GM19239 (cell line): ENCODE results near the gene TACR2.
A peak's percentile ranks its signal among the peaks of the same experiment; 100 is the strongest.
"Not testable (repeated sequence)": the region's sequence is repeated elsewhere in the genome, so short reads cannot be mapped to it uniquely, and the experiment has no call there.

Experiments used
- DNase-seq: peaks from one replicate; pipeline ENCODE4 v3.0.0; 2011; ENCODE audit warnings: low spot score; ENCODE audit not compliant: insufficient read length
- FAIRE-seq: peaks from 2 replicates; lab custom pipeline; 2011; peaks lifted over from hg19 to GRCh38; lab: Jason Lieb, UNC

Gene TACR2

GRCh38 chr10:69451209-69451783 lies 34.6 kb upstream of the TACR2 start, which contains the start of gene TSPAN15:
Gene TSPAN15 (plus strand): TSS chr10:69451465. CDS start chr10:69451595, 130 bp downstream.
- FAIRE-seq = no peak
- DNase-seq = peak; percentile 59

- not testable (repeated sequence) for DNase-seq, FAIRE-seq
Measured at GRCh38 chr10:69450395-69450794, 33.7 kb upstream of the TACR2 start.

GRCh38 chr10:69449841-69450240 lies 33.1 kb upstream of the TACR2 start:
- FAIRE-seq (no peak), DNase-seq (peak; percentile 31)

GRCh38 chr10:69446650-69447151 lies 30.0 kb upstream of the TACR2 start:
- FAIRE-seq = no peak
- DNase-seq = no peak

DNA sequence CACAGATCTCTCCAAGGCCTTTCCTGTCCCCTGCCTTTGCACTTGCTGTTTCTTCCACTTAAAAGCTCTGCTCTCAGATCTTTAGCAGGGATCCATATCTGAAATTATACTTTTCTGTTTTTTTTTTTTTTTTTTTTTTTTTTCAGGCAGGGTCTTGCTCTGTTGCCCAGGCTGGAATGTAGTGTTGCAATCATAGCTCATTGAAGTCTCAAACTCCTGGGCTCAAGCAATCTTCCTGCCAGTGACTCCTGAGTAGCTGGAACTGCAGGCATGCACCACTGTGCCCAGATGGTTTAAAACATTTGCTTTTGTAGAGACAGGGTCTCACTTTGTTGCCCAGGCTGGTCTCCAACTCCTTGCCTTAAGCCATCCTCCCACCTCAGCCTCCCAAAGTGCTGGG lies 29.5 kb upstream of the TACR2 start:
- FAIRE-seq = no peak
- DNase-seq = no peak

- DNase-seq = no peak
- FAIRE-seq = no peak
Measured at GRCh38 chr10:69445041-69445440, 28.3 kb upstream of the TACR2 start.

DNA sequence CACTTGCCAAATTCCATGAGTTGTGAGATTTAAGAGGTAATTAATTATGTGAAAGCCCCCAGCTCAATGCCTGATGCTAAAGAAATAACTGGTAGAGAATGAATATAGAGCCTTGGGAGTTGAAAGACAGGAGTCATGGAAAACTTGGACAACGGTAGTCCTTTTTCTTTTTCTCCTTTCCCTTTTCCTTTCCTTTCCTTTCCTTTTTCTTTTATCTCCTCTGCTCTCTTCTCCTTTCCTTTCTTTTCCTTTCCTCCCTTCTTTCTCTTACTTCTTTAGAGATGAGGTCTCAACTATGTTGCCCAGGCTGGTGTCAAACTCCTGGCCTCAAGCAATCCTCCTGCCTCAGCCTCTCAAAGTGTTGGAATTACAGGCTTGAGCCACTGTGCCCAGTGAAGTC lies 26.6 kb upstream of the TACR2 start:
- DNase-seq (no peak), FAIRE-seq (no peak)

GRCh38 chr10:69439813-69440506 lies 23.2 kb upstream of the TACR2 start:
- no peak for DNase-seq
- no peak for FAIRE-seq

GRCh38 chr10:69439350-69439739 lies 22.6 kb upstream of the TACR2 start:
- FAIRE-seq = no peak
- no peak for DNase-seq

DNA sequence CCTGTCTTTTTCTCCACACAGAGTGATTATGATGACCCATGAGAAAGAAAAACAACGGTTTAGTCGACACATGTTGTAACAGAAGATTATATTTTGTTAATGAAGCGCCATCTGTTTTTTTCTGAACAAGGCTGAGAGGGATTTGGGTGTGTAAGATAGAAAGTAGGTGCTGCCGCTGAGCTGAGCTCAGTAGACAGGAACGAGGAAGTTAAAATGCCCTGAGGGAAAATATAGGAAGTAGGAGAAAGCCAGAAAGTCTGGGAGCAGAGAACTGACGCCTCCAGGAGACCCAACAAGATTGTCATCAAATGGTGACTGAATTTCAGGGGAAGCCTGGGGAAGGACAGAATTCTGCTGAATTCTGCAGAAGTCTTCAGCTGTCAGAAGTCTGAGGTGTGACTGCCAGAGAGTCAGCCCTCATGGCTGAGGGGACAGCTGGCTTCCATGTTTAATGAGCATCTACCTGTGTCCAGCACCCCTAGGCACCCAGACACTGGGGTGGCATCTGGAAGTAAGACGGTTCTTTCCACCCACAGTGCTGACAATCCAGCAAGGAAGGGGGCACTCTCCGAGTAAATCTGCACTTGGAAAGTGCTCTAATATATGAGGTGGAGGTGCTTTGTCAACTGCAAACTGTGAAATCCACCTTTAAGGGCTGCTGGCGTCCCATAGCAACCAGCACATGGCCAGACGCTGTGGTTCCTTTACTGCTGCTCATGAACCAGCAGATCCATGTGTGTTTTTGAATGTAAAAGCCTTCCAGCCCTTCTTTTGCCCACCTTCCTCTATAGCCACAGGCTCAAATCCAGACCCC lies 22.0 kb upstream of the TACR2 start:
- DNase-seq (no peak), FAIRE-seq (no peak)

DNA sequence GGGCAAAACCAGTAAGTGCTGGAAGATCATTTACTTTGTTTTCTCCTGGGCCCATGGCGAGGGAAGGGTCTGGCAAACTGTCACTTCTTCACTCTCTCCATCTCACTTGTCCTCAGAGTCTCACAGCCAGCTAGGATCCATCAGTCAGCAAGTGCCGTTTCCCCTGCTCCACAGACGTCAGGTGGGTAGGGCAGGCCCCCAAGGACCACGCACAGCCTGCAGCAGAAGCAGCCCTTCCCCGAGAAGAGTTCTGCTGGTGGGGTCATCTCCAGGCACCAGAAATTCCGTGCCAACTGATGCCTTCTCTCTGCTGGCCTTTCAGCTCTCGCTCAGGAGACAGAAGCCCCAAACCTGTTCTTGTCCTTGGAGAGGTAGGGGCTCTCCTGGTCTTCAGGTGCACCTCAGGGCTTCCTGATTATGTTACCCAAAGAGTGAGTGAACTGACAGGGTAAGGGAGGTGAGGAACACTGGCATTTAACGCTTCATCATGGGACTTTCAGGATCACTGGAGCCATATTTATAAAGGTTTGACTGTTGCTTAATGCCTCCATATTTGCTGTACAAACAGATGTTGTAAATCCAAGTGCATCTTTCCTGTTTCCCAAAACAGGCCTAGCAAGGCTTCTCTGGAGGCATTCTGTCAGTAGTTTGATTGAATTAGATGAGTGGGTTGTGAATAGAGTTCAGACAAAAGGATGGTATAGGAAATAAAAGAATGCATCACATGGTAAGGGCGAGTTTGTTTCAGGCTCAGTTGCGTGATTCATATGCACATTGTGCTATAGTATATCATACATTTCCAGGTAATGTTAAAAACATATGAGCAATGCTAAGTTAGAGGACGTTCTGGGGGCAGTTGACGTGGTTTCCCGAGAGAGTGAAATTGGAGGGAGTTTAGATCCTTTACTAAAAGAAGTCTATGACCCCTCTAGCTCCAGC lies 20.9 kb upstream of the TACR2 start:
- DNase-seq = no peak
- FAIRE-seq = no peak

DNA sequence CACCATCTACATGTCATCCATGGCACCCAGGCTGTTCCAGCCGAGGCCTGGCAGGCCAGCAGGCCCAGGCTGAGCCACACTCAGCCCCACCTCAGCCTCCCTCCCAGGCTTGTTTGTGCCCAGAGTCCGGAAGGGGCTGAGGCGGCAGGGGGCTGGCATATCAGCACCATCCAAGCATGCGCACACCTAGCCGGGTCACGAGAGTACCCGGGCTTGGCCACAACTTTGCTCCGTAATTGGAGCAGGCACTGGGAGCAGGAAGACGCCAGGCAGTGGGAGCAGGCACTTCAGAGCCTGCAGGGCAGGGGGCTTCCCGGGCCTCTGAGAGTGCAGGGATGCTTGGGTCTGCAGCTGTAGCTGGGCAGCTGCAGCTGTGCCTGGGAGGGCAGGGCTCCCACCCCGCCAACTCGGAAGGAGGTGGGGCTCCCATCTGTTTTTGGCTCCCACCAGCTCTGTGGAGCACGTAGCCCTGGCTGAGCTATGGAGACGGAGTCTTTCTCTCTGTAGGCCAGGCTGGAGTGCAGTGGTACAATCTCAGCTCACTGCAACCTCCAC lies 19.3 kb upstream of the TACR2 start:
- DNase-seq (no peak), FAIRE-seq (no peak)

- DNase-seq (no peak), FAIRE-seq (no peak)
Measured at GRCh38 chr10:69434926-69435325, 18.2 kb upstream of the TACR2 start.

DNA sequence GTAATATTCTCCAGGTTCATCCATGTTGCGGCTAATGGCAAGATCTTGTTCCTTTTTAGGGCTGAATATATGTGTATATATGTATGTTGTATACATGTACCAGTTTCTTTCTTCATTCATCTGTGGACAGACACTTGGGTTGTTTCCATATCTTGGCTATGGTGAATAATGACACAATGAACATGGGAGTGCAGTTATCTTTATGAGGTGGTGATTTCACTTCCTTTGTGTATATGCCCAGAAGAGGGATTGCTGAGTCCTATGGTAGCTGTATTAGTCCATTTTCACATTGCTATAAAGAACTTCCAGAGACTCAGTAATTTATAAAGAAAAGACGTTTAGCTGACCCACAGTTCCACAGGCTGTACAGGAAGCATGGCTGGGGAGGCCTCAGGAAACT lies 17.5 kb upstream of the TACR2 start:
- no peak for DNase-seq

GRCh38 chr10:69428165-69428564 lies 11.4 kb upstream of the TACR2 start:
- FAIRE-seq (no peak), DNase-seq (no peak)

More for the DNA sequence above, 17.5 kb upstream of the TACR2 start:
- FAIRE-seq = no peak

GRCh38 chr10:69426376-69426727 lies 9.6 kb upstream of the TACR2 start:
- DNase-seq = no peak
- FAIRE-seq = no peak

GRCh38 chr10:69425511-69426298 lies 9.0 kb upstream of the TACR2 start:
- DNase-seq (no peak), FAIRE-seq (no peak)

DNA sequence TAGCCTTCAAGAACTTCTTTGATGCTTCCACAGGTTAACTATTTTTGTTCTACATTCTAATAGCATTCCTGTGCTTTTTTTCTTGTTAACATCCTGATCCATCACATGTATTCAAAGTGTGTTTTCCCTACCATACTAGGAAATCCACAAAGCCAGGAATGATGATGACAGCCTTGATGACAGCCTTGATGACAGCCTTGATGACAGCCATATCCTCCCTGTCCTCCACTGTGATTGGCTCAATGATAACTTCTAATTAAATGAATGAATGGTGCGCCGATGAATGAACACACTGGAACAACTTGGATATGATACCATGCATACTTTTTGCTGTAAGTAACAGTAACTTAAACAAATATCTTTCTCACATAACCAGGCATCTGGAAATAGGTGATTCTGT lies 8.3 kb upstream of the TACR2 start:
- FAIRE-seq (no peak), DNase-seq (no peak)

DNA sequence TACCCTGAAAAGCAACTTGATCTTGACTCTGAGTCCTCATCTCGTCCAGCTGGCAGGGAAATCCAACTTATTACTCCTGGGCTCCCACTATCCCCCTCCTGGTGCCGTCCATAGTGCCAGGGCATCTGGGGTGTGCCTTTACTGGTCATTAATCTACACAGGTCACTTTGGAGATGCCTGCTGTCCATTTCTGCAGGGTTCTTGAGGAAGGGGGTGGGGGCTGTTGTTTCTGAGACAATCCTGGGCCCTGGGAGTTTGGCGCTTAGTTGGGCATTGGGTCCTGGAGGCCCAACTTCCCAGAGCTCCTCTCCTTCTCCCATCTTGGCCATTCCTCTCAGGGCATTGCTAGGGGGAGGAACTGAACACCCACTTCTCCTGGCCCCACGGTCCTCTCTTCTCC lies 6.0 kb upstream of the TACR2 start:
- FAIRE-seq = no peak
- no peak for DNase-seq
